Calu3 (cell line): ENCODE measurements around the gene CD86. TPM values are rescaled to one million over a fixed set of nuclear protein-coding genes. Genes with fewer than 3 reads are reported as not detected.

Experiments used
- BruUV-seq: library from RNA; stranded (reverse); fragments of 400-500 nt; replicated peaks from 2 replicates; lab custom pipeline; 2021; lab: Mats Ljungman, UMichigan
- CTCF ChIA-PET: fragments of 300-600 bp; sonication (Branson Sonifier 250); formaldehyde crosslinking; loops from one replicate; lab custom pipeline; 2022; ENCODE audit warnings: antibody characterized with exemption; lab: Charles Lee
- DNase-seq: peaks from one replicate; pipeline ENCODE4 v3.0.0; 2022
- H3K27ac Mint-ChIP-seq: one replicate; pipeline ENCODE4 v1.8.0; 2022; ENCODE audit warnings: mixed read lengths; ENCODE audit not compliant: unreplicated experiment
- H3K27me3 Mint-ChIP-seq: one replicate; pipeline ENCODE4 v1.8.0; 2022; ENCODE audit warnings: mixed read lengths; ENCODE audit not compliant: unreplicated experiment
- H3K36me3 Mint-ChIP-seq: one replicate; pipeline ENCODE4 v1.8.0; 2022; ENCODE audit warnings: mild to moderate bottlenecking, moderate library complexity, mixed read lengths; ENCODE audit not compliant: insufficient read depth, unreplicated experiment
- H3K4me1 Mint-ChIP-seq: one replicate; pipeline ENCODE4 v1.8.0; 2022; ENCODE audit warnings: mild to moderate bottlenecking, low read depth, mixed read lengths; ENCODE audit not compliant: unreplicated experiment
- H3K4me3 Mint-ChIP-seq: one replicate; pipeline ENCODE4 v1.8.0; 2022; ENCODE audit warnings: mild to moderate bottlenecking, low read depth, moderate library complexity, mixed read lengths; ENCODE audit not compliant: unreplicated experiment
- H3K9me3 Mint-ChIP-seq: one replicate; pipeline ENCODE4 v1.8.0; 2022; ENCODE audit warnings: low read depth, mixed read lengths; ENCODE audit not compliant: unreplicated experiment
- CTCF ChIP-seq: fragments of 200-600 bp; IDR thresholded peaks from one replicate; pipeline ENCODE4 v1.8.0; 2022; ENCODE audit warnings: antibody characterized with exemption; ENCODE audit not compliant: unreplicated experiment
- intact Hi-C: fragments of 100-400 bp; cut with micrococcal nuclease; formaldehyde crosslinking; loops from one replicate; pipeline ENCODE4 v1.10.0; 2022; ENCODE audit not compliant: unreplicated experiment
- total RNA-seq: library from RNA; stranded (reverse); gene quantifications from 2 replicates; pipeline ENCODE4 v1.2.3, GENCODE V29; 2022

CD86 gene
- total RNA-seq, 1 experiment from 2014 or later: not detected

GRCh38 chr3:122074621-122075265, 19.6 kb downstream of the CD86 start:
- H3K27me3 Mint-ChIP-seq: no peaks in the 10 kb centered on the region
- no peak overlapping the region for H3K4me3 Mint-ChIP-seq
- BruUV-seq: no TSS peak
- H3K9me3 Mint-ChIP-seq: no peaks in the 10 kb centered on the region
- DNase-seq: no peak
- no peak for TF ChIP-seq CTCF
- no peaks in the 10 kb centered on the region for H3K36me3 Mint-ChIP-seq
- no peak overlapping the region for H3K27ac Mint-ChIP-seq
- peaks cover 9% of the 10 kb centered on the region for H3K4me1 Mint-ChIP-seq
- CTCF ChIA-PET: interaction anchor here (0.5 kb wide), 1 partner anchor 14 kb away, joined by 3 read pairs; no protein-coding TSS in a partner anchor
- intact Hi-C loops: no loop called here

GRCh38 chr3:122076491-122077292, 21.5 kb downstream of the CD86 start:
- Mint-ChIP-seq H3K4me3 (no peak overlapping the region), H3K27ac (no peak overlapping the region), H3K36me3 (no peaks in the 10 kb centered on the region), H3K9me3 (no peaks in the 10 kb centered on the region), H3K4me1 (peaks cover 9% of the 10 kb centered on the region), H3K27me3 (peaks cover 3% of the 10 kb centered on the region)
- no peak for DNase-seq
- CTCF ChIA-PET: no interaction called here
- no TSS peak for BruUV-seq
- intact Hi-C loops: no loop called here
- TF ChIP-seq CTCF: no peak

GRCh38 chr3:122077293-122078234, 22.4 kb downstream of the CD86 start:
- Mint-ChIP-seq H3K4me3 (no peak overlapping the region), H3K9me3 (no peaks in the 10 kb centered on the region), H3K27me3 (peaks cover 12% of the 10 kb centered on the region), H3K4me1 (peaks cover 9% of the 10 kb centered on the region), H3K27ac (no peak overlapping the region), H3K36me3 (no peaks in the 10 kb centered on the region)
- TF ChIP-seq CTCF: no peak
- BruUV-seq: no TSS peak
- CTCF ChIA-PET: no interaction called here
- intact Hi-C loops: no loop called here
- DNase-seq: no peak

GRCh38 chr3:122078235-122078935, 23.2 kb downstream of the CD86 start:
- intact Hi-C loops: no loop called here
- no peak overlapping the region for H3K27ac Mint-ChIP-seq
- CTCF ChIA-PET: no interaction called here
- H3K4me1 Mint-ChIP-seq: peaks cover 9% of the 10 kb centered on the region
- no peaks in the 10 kb centered on the region for H3K36me3 Mint-ChIP-seq
- no peaks in the 10 kb centered on the region for H3K9me3 Mint-ChIP-seq
- no peak for TF ChIP-seq CTCF
- no peak for DNase-seq
- no TSS peak for BruUV-seq
- peaks cover 16% of the 10 kb centered on the region for H3K27me3 Mint-ChIP-seq
- H3K4me3 Mint-ChIP-seq: no peak overlapping the region
